HG02642 (cell line): ENCODE results near the gene SPSB4.

Experiments
- ATAC-seq: cut with Tn5 transposase; IDR thresholded peaks from one replicate; pipeline ENCODE4 v1.9.1; 2021; ENCODE audit warnings: mild to moderate bottlenecking; ENCODE audit not compliant: unreplicated experiment, poor library complexity

SPSB4 gene

GRCh38 chr3:141092663-141093062, 41.5 kb downstream of the SPSB4 start:
- no peak for ATAC-seq

DNA sequence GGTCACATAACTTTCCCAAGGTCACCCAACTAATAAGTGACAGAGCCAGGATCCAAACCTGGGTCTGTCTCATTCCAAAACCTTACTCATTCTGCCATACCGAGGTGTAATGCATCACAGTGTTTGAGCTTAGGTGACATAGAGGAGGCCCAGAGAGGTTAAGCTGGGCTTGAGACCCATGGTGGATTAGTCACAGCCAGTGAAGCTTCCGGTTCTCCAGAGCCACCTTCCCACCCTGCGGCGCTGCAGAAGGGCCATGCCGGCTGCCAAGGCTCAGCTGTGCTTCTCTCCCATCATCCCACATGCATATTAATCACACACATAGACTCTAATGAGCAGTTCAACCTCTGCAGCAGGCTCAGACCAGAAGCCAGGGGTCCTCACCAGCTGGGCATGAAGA, 42.2 kb downstream of the SPSB4 start:
- ATAC-seq = no peak

DNA sequence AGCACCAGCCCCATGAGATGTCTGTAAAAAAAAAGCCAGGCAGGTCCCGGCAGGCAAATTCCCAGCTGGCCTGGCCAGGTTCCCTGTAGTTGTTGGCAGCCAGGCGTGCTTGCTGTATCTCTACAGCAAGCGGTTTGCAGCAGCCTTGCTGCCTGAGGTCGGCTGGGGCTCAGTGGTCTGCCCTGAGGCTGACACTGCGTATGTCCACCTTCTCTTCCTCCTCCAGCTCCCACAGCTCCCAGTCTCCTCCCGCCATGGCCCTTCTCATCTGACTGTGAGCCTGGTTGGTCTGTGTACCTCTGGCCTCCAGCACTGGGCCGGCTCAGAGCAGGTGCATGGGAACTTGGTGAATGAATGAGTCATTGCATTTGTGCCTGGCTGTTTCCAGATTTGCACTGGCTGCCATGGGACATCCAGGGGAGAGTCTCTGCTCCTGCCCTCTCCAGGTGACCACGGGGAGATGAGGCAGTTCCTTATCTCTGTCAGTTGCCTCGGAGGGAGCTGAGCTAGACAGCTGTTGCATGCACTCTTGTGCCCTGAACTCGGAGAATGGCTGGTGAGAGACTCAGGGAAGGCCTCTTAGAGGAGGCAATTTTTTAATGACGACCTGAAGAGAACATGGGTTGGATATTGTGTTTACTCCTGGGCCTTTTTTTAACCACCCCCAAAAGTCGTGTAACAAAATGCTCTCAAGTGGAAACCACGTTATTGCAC, 43.0 kb downstream of the SPSB4 start:
- ATAC-seq = no peak

DNA sequence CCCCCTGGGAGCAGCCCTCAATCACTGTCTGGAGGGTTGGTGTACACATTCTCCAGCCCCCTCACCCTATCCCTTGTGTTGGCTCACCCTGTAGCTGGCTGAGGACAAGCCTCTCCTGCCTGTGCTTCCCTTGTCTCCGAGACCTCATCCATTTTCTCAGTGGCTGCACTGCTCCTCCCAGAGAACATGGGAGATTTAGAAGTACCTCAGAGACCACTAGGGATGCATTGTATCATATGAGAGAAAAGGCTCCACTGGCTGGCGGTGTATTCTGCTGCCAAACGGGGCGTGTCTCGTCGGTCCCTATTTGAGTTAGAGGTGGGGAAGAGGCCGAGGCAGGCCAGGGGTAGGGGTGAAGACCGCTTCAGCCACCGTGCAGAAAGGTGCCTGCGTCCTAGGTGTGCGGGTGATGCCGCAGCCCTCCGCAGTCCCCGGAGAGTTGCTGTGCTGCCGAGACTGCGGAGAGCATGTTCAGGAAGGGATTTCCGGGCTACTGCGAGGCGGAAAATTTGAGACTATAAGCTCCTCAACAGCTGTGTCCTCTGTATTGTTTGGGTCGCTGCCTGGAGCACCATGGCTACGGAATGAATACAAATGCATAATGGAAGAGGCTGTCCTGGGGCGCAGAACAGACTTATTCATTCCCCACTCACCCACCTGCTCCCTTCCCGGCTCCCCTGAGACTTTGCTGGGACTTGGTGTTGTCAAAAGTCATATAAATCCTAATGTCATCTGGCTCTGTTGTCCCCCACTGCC, 43.8 kb downstream of the SPSB4 start:
- no peak for ATAC-seq

DNA sequence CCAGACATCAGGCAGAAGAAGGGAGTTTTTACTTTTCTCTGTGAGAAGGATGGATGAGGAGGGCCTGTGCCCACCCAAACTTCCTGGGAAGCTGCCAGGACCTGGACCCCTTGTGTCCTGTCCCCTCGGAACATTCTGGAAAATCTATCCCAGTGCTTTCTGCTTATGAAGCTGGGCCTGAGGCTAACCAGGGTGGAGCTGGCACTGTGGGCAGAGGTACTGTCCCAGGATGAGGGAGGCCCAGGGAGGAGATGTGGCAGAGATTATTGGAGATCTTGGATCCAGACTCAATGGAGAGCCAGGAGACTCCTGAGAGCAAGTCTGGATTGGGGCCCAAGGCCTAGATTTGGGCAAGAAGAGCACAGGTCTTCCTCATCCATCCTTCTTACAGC, 44.4 kb downstream of the SPSB4 start:
- ATAC-seq = no peak

- no peak for ATAC-seq
Observed at GRCh38 chr3:141096164-141096563, 45.0 kb downstream of the SPSB4 start.

GRCh38 chr3:141096981-141097380, 45.8 kb downstream of the SPSB4 start:
- no peak for ATAC-seq

GRCh38 chr3:141100112-141100511, 49.0 kb downstream of the SPSB4 start:
- no peak for ATAC-seq

DNA sequence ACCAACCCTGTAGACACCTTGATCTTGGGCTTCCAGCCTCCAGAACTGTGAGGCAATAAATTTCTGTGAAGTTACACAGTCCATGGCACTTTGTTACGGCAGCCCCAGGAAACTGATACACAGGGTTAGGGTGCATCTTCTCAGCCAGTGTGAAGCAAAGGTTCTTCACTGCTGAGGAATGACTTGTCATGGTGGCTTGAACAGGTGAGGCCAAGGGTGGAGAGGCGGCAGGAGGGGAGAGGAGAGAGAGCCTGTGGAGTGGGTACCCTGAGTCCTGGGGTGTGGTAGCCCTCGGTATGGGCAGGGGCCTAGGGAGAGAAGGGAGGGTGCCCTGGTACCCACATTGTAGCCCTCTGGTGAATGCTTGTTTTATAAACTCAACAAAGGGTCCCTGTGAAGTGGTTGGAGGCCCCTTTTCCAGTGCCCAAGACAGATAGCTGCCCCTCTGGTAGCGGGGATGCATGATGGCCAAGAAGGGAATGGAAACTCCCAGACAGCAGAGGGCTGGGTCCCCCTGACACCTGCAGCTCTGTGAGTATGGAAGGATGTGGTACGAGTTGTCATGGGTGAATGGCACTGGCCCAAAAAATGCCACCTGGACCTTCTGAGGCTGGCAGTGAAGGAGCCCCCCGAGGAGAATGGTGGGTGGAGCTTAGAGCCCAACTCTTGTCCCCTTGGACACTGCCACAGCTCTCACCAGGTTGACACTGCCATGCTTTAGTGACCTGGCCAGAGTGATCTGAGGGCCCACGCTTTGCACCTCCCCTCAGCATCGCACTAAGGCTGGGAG, 49.6 kb downstream of the SPSB4 start:
- no peak for ATAC-seq

- no peak for ATAC-seq
Observed at GRCh38 chr3:141102372-141102771, 51.2 kb downstream of the SPSB4 start.

GRCh38 chr3:141103067-141103466, 51.9 kb downstream of the SPSB4 start:
- ATAC-seq = no peak

DNA sequence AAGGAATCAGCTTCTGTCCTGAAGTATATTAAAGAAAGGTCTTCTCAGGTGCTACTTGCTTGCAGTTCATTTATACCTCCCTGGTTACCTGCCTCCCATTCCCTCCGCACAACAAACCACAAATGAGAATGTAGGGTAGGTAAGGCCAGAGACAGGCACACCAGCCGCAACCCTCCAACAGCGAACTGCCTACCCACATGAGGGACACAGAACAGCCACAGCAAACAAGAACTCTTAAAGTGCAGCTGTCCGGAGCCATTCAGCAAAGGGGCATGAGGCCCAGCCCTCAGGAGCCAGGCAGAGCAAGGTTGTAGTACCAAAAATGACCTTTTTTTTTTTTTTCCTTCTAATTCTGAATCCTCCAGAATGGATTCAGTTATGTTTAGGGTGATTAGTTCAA, 52.4 kb downstream of the SPSB4 start:
- ATAC-seq = no peak

DNA sequence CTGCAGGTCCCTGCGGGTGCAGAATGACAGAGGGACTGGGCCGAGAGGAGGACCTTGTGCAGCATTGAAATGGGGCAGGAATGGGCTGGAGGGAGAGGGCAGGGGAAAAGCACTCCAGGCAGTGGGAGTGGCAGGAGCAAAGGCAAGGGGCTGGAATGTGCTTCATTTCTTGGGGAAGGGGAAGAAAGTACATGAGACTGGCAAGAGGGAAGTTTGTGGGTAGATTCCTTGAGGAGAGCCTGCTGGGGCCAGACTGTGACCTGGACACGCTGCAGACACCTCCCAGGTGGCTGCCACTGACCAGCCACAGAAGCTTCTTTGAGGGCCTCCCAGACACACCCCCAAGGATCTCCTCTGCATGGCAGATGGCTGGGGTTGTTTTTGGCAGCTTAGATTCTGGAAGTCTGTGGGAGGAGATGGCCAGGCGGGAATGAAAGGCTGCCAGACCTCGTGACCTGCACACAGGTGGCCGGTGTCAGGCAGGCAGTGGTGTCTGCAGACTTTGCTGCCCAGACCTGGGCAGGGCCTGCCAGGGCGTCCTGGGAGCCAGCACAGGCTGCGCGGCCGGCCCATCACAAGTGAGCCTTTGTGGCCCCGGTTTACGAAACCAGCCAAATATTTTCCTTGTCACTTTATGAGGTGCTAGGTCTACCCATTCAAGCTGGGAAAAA, 53.1 kb downstream of the SPSB4 start:
- no peak for ATAC-seq

GRCh38 chr3:141105828-141106628, 54.9 kb downstream of the SPSB4 start:
- ATAC-seq = no peak

GRCh38 chr3:141106842-141107241, 55.7 kb downstream of the SPSB4 start:
- no peak for ATAC-seq

GRCh38 chr3:141108039-141108438, 56.9 kb downstream of the SPSB4 start:
- no peak for ATAC-seq

GRCh38 chr3:141109751-141110150, 58.6 kb downstream of the SPSB4 start:
- no peak for ATAC-seq

GRCh38 chr3:141110322-141110721, 59.2 kb downstream of the SPSB4 start:
- no peak for ATAC-seq

DNA sequence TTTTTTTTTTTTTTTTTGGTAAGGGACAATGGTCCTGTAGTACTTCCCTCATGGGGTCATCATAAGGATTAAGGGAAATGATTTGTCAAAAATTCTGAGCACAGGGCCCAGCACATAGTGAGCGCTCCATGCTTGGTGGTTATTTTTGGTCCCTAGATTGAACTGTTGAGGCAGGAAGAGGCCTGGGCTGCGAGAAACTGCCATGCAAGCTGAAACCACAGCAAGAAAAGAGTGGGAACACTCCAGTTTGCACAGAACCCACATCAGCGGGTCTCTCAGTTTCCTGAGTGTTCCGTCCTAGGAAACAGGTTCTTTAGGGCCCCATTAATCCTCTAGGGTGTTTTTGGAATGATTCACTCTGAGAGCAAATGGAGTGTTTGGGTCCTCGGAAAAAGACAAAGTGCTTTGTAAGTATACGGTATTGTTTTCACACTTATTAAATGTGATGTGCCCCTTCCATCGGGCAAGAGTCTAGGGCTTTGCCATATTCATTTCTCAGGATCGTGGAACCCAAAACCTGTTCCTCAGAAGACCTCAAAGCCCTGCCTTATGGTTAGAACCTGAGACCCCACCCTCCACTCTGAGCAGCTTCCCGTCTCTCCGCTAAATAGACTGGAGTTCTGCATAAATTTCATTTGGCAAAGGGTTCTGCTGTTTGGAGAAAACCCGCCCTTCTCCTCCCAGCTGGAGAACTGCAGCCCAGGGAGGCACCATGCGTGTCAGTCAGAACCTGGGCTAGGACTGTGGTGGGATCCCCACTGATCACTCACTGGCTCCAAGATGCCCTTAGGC, 60.4 kb downstream of the SPSB4 start:
- no peak for ATAC-seq
